Measurements from ENCODE around the gene INAFM2.

Gene INAFM2

DNA sequence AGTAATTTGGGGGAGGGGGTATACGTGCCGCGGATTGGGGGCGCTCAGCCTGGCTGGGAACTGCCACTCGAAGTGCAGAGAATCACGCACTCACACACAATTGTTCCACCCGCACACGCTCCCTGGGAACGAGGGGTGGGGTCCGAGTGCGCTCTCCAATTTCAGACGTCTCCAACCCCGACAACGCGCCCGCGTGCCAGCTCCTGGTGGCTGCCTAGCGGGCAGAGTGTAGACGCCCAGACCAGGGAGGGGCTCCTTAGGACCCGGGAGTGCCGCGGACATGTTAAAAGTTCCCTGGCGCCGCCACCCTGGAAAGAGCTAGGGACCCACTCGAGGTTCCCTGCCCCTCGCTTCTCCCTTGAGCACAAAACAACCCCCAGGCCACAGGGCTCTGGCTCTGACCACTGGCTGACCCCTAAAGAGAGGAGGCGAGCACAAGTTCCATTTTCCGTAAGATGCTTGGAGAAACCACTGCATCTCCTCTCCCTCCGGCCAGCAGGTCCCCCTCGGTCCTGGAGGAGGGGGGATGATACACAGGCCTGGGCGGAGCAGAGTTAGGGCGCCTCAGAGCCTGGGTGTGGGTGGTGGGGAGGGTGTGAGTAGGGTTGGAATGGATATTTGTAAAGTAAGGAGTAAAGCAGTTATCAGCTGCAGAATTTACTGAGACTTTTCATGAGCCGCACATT is 39.7 kb upstream of the INAFM2 start:
- H3K4me3 ChIP-seq (ENCODE audit: low read depth, low read length) = no peak overlapping the region
- TF ChIP-seq, protein P1, sequence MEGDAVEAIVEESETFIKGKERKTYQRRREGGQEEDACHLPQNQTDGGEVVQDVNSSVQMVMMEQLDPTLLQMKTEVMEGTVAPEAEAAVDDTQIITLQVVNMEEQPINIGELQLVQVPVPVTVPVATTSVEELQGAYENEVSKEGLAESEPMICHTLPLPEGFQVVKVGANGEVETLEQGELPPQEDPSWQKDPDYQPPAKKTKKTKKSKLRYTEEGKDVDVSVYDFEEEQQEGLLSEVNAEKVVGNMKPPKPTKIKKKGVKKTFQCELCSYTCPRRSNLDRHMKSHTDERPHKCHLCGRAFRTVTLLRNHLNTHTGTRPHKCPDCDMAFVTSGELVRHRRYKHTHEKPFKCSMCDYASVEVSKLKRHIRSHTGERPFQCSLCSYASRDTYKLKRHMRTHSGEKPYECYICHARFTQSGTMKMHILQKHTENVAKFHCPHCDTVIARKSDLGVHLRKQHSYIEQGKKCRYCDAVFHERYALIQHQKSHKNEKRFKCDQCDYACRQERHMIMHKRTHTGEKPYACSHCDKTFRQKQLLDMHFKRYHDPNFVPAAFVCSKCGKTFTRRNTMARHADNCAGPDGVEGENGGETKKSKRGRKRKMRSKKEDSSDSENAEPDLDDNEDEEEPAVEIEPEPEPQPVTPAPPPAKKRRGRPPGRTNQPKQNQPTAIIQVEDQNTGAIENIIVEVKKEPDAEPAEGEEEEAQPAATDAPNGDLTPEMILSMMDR (IDR thresholded peaks at IDR 0.05; ENCODE audit: low read depth, low read length) = no peak

DNA sequence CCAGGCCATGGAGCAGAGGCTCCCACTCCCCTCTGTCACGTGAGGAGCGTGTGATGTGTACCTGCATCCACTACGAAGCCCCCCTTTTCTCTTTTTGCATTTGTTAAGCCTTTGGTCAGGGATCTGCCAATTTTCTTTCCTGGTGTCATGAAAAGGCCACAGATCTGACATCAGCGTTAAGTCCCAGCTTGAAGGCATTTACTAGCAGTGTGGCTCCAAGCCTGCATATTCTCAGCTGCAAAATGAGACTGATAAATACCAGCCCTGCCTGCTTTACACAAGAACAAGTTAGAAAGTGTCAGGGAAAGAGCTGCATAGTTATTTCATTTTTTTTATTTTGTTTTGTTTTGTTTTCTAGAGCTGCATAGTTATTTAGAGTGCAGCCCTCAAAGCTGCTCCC is 38.3 kb upstream of the INAFM2 start:
- no peak overlapping the region for H3K4me3 ChIP-seq (ENCODE audit: low read depth, low read length)
- TF ChIP-seq, protein P1 (IDR thresholded peaks at IDR 0.05; ENCODE audit: low read depth, low read length) = no peak

DNA sequence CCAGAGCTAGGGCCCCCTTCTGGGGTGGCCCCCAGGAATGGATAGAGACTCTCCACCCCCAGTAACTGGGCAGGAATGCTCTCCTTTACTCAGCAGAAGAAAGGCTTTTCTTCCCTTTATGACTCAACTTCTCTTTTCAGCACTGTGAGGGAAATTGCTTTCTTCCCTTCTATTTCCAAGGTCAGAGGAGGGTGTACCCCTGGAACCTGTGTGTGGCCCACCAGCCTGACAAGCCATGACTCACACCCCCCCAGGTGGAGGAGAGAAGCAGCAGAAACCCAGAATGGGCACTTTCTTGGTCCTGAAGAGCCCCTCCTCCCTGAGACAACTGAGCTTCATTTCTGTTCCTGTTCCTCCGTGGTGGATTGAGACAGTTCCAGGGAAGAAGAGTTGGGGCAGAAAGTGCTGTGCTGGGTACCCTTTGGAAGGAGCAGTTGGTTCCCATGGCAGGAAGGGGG is 37.9 kb upstream of the INAFM2 start:
- H3K4me3 ChIP-seq (ENCODE audit: low read depth, low read length) = no peak overlapping the region
- TF ChIP-seq, protein P1 (IDR thresholded peaks at IDR 0.05; ENCODE audit: low read depth, low read length) = no peak

DNA sequence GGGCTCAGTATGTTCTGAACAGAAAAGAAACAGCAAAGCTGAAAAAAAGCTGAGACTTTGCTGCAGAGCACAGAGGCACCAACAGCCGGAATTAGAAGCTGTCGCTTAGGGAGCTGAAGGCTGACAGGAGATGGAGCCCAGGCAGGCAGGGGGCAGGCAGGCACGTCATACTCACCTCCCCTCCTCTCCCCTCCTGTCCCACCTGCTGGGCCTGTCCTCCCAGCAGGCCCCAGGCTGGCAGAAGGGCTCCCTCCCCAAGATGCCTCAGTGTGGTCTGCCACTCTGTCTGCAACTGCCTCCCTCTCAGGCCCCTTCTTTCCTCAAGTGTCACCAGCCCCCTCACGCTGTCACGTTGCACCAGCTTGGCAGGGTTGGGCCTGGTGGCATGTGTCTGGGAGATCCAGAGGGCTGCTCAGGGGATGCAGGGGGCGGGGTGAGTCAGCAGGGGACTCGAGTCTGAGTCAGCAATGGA is 37.4 kb upstream of the INAFM2 start:
- H3K4me3 ChIP-seq (ENCODE audit: low read depth, low read length) = no peak overlapping the region
- TF ChIP-seq, protein P1 (IDR thresholded peaks at IDR 0.05; ENCODE audit: low read depth, low read length) = no peak

DNA sequence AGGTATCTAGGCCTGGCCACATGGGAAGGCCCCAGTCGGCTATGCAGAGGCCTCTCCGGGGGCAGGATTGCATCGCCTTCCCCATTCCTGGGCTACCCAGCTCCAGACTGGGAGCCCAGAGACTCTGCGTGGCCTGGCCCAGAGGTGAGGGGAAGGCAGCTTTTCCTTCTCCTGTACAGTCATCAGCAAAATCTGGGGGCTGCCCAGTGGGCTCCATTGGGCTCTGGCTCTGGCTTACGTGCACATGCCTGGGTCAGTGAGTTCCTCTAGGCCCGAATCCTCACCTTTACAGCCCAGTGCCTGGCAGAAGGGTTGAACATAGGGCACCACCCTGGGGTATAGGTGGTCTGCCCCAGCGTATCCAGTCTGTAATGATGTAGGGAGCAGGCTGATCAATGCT is 36.7 kb upstream of the INAFM2 start:
- TF ChIP-seq, protein P1 (IDR thresholded peaks at IDR 0.05; ENCODE audit: low read depth, low read length) = no peak
- H3K4me3 ChIP-seq (ENCODE audit: low read depth, low read length) = no peak overlapping the region

DNA sequence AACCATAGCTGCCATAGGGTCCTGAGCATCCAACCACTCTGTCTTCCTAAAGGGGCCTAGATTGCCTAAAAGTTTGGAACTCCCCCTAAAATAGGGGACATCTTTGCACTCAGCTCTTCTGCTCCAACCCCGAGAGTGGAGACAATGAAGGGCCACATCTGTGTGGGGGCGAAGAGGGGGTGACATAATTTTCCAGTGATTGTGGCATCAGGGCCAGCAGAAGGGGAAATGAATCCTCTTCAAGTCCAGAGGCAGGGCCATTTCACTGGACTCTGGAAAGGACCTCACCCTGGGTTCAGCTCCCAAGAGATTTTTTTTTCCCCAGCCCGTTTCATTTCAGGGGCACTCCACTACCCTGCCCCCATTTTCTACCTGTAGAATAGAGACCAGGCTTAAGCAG is 36.0 kb upstream of the INAFM2 start:
- H3K4me3 ChIP-seq (ENCODE audit: low read depth, low read length) = no peak overlapping the region
- TF ChIP-seq, protein P1 (IDR thresholded peaks at IDR 0.05; ENCODE audit: low read depth, low read length) = no peak

DNA sequence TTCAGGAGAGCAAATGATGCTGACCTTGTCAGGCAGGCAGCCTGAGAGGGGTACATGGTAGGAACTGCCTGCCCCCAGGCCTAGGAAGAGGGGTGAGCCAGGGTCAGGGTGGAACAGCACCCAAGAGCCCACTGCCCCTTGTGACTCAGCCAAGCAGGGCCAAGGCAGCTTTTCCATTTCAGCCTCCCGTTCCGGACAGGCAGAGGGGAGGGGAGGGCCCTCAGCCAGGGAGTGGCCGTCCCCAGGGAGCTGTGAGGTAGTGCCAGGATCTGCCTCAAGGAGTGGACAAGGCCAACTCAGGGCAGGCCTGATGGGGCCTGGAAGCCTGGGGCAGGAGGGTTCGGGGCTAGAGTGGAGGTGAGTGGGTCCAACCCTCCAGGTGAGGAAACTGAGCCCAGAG is 35.5 kb upstream of the INAFM2 start:
- TF ChIP-seq, protein P1 (IDR thresholded peaks at IDR 0.05; ENCODE audit: low read depth, low read length) = no peak
- no peak overlapping the region for H3K4me3 ChIP-seq (ENCODE audit: low read depth, low read length)

Measured in WI38 (cell line).